Astrocyte of the cerebellum (primary cell): ENCODE results near the gene ANKZF1.

Experiments
- DNase-seq: peaks from one replicate; pipeline ENCODE4 v3.0.0-alpha.2; 2011; ENCODE audit warnings: low read depth
- H3K4me3 ChIP-seq: 2 replicates; pipeline ENCODE4 v1.5.1; 2011; ENCODE audit warnings: mild to moderate bottlenecking, low read depth, low read length, moderate library complexity
- CTCF ChIP-seq: IDR thresholded peaks from 2 replicates; pipeline ENCODE4 v1.5.1; 2012; ENCODE audit warnings: low read length, low read depth, moderate library complexity, mild to moderate bottlenecking; ENCODE audit errors: missing control alignments
- in situ Hi-C: cut with HindIII; loops from 2 replicates; pipeline ENCODE4 v1.10.0; 2017; ENCODE audit warnings: low sequenced_read_pairs

Gene ANKZF1

GRCh38 chr2:219228911-219229304 lies 698 bp upstream of the ANKZF1 start:
- in situ Hi-C loops, result loop anchor here (5.0 kb wide), 1 partner anchor 47 kb away; no protein-coding TSS in a partner anchor
- no peak for DNase-seq
- peak overlapping the region; percentile 70 for H3K4me3 ChIP-seq
- TF ChIP-seq CTCF, result no peak

GRCh38 chr2:219230059-219230540 lies 494 bp downstream of the ANKZF1 start:
- H3K4me3 ChIP-seq, result peak overlapping the region; percentile 70
- in situ Hi-C loops, result no loop called here
- DNase-seq, result no peak
- no peak for TF ChIP-seq CTCF

GRCh38 chr2:219234331-219234730 lies 4.7 kb downstream of the ANKZF1 start:
- no peak for TF ChIP-seq CTCF
- in situ Hi-C loops, result no loop called here
- DNase-seq, result no peak
- no peak overlapping the region for H3K4me3 ChIP-seq

GRCh38 chr2:219243291-219243761 lies 13.7 kb downstream of the ANKZF1 start:
- no peak for DNase-seq
- TF ChIP-seq CTCF, result no peak
- in situ Hi-C loops, result loop anchor here (10.0 kb wide), 1 partner anchor 121 kb away; no protein-coding TSS in a partner anchor
- no peak overlapping the region for H3K4me3 ChIP-seq

DNA sequence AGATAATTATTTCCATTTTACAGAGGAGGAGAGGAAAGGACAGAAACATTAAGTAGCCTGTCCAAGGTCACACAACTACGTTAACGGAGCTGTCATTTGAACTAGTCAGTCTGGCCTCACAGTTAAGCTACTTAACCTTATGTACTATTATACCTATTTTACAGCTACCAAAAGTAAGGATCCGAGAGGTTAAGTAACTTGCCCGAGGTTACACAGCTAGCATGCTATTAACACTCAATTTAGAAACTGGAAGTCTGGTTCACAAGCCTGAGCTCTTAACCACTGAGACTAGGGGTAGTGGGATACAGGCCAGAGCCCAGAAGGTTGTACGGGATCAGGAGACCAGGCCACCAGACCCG lies 15.2 kb downstream of the ANKZF1 start:
- no peak for DNase-seq
- peak overlapping the region; percentile 91 for H3K4me3 ChIP-seq
- TF ChIP-seq CTCF, result no peak
- in situ Hi-C loops, result loop anchor here (10.0 kb wide), 1 partner anchor 120 kb away; no protein-coding TSS in a partner anchor

DNA sequence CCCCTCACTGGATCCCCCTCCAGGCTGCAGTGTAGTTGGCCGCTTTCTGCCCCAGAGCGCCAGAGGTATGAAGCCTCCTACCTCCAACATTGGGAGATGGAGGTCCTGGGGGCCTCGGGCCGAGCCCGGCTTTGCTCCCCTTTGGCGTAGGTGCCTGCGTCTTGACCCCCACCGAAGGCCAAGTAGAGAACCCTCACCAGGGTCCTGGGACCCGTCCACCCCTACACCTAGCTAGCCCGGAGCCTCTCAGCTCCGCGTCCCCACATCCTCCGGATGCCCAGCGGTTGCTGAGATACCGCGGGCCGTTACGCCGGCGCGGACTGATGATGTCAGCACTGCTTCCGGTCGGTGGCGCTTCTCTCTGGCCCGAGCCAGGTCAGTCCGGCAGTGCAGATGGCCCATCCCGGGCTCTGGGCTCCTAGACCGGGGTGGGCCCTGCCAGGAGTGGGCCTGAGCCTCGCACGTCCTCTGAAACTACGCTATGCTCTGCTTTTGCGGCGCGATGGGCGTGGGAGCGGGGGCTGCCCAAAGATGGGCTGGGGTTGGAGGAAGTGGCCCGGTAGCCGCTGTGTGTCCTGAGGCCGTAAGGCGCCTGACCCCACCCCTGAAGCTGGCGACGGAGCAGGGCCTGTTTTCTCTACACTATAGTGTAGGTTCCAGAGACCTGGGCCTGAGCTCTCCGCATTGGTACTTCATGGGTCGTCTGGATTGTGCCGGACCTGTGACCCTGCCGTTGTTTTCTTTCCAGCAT lies 15.7 kb downstream of the ANKZF1 start, which contains the start of the genes GLB1L and STK16:
Gene GLB1L, minus strand, starts transcription at position 297 of the 751 bp plus-strand sequence. CDS start 1,871 bp downstream, outside the sequence.
Gene STK16, plus strand, starts transcription at position 332 of the 751 bp plus-strand sequence. CDS start 521 bp downstream, outside the sequence.
- no peak for TF ChIP-seq CTCF
- in situ Hi-C loops, result loop anchor here (10.0 kb wide), 1 partner anchor 119 kb away; no protein-coding TSS in a partner anchor

More for the DNA sequence above, 15.7 kb downstream of the ANKZF1 start, which contains the start of the genes GLB1L and STK16:
- peak; percentile 82 for DNase-seq
- H3K4me3 ChIP-seq, result peak within 1 kb of the TSS; percentile 91
